ENCODE data around the gene C13orf42.

Gene C13orf42

DNA sequence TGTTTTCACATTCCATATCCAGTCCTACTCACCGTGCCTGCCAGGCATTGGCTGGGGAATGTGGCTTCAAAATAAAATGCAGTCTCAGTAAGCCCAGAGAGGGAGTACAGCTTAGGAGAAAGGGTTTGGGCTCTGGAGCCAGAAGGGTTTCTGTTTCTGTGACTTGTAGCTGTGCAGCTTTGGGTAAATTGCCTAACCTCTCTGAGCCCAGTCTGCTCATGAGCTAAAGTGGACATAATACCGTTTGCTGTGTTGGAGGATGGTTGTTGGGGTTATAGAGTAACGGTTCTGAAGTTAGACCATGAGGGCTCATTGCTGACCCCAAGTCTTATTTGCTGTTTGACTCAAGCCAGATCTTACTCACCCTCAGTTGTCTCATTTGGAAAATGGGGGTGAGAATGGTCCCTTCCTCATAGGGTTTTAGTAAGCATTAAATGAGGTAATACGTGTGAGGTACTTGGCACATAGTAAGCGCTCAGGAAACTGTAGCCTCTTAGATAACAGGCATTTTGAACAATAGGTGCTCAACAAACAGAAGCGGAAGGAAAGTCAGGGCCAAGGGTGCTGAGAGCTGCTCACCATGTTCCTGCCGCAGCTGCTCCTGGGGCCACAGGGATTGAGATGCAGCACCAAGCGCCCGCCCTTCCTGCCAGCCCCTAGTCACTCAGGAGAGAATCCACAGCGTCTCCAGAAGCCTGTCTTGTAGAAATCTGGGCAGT is 45.5 kb downstream of the C13orf42 start:
- DNase-seq = no peak

DNA sequence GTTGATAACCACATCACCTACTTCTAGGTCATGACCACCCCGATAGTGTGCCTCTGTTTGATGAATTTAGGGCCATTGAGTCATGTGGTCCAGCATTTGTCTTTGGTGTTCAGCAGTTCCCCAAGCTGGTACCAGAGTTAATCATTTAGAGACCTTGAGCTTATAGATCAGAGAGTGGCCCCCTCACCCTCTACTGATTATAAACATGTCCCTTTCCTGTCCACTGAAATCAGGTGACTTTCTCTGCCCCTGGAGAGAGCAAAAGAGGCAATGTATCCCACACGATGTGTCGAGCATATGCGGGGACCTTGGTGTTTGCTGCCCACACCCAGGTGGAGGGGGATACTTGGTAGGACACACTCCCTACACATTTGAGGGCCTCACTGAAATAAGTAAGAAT is 46.3 kb downstream of the C13orf42 start:
- DNase-seq = no peak

DNA sequence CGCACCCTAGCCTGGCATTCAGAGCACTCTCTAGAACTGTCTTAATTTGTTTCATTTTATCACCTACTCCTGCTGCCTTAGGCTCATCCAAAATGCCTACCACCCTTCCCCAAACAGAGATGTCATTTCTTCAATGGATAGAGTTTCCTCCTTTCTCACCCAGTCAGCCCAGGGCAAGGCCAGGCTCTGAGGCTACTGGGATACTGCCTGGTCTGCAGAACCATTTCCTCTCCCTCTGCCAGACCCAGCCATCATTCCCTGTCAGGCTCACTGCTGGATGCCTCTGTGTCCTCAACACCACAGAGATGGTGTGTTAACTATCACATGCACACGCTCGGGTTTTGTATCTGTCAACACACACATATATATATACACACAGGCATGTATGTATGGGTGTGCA is 47.2 kb downstream of the C13orf42 start:
- DNase-seq = no peak

DNA sequence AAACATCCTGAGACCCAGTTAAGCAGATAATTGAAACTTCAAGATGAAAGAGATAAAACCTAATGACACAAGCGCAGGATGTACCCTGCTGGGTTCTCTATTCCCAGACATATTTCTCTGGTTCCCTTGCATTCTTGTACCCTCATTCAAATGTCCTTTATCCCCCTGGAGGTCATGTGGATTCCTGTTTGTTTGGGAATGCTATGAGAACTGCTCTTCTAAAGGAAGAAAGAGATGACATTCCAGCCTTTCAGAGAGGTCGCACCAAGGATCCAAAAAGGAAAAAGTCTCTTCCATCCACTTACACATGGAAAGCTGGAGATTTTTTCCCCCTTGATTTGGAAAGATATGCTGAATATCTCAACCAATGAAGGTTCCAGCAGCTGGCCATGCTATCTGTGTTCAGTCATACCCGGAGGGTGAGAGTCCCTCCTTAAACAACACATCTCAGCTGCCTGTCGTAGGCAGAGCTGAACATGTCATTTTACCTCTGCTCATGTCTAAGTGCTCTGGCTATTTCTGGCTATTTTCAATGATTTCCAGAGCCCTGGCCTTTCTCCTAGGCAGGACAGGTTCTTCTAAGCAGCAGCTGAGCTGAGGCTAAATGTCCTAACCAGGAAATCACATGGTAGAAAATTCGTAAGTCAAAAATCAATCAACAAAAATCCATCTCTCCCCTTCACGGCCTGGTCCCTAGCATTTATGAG is 52.5 kb downstream of the C13orf42 start:
- DNase-seq = no peak

DNA sequence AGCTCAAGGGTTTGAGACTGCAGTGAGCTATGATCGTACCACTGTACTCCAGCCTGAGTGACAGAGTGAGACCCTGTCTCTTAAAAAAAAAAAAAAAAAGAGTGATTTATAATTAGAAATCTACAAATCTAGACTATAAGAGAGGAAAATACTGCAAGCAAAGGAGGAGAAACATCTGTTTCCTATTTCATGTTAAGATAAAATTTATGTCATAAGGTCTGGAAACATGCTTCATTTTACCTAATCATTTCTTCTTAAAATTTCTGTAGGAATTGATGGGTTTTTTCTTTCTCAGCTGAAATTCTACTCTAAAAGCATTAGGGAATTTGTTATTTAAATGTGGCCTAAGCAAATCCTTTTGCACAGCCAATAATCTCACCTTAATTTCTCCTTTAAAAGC is 53.2 kb downstream of the C13orf42 start:
- no peak for DNase-seq

DNA sequence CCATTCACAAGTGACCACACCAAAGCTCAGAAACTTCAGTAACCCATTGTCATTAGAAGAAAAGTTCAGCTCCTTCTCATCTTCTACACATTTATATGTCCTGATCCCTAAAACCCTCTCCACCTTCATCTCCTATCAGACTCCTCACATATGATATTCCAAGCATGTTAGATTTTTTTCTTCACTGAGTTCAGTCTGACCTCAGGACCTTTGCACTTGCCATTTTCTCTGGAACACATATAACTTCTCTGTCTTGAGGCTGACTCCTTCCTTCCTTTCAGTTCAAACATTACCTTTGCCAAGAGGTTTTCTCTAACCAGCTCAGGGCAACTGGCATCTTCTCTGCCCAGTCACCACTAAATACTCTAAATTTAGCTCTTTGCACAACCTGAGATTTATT is 54.1 kb downstream of the C13orf42 start:
- DNase-seq = no peak

DNA sequence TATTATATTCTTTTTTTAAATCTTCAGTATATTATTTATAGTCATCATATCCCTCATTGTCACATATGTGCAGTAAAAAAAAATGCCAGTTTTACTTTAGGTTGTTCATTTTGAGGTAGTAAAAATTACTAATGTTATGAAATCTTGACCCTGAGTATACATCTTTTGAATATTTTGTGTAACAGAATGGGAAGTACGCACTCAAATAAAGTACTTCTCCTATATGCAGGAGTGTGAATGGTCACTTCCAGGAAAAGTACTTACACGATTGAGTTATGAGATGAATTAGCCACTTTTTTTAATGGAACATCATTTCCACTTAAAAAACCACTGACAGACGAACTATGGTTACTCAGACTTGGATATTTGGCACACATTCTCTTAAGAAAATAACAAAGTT is 58.5 kb downstream of the C13orf42 start:
- no peak for DNase-seq

DNA sequence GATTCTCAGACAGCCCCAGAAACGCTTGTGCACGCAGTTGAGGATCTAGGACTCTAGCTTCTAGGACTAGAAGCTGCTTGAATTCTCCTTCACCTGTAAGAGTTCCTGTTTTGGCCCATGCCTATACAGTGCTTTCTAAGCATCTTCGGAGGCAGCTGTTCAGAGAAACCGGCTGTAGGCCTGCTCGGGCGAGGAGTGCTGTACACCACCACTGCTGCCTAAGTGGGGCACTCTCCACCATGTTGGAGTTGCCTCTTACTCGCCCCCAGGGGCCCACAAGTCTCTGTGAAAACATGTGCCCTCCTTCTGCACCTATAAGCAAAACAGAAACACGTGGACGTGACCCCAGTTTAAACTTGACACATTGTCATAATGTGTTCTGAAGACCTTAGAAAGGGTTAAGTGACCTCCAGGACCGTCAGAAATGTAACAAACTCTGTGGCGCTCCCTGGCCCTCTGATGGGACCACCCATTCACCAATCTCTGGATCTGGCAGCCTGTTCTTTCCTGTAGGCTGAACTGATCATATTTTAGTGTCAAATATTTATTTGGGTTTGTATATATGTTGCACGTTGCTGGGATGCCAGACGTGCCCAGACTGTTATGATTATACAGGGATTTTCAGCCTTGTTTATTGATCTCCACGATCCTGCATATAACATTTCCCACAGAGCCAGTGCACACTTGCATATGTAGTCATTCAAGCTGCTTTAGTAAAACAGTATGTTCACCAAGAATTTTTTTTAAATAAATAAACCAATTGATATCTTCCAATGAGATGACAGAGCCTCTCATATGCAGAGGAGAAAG is 60.8 kb downstream of the C13orf42 start:
- no peak for DNase-seq

DNA sequence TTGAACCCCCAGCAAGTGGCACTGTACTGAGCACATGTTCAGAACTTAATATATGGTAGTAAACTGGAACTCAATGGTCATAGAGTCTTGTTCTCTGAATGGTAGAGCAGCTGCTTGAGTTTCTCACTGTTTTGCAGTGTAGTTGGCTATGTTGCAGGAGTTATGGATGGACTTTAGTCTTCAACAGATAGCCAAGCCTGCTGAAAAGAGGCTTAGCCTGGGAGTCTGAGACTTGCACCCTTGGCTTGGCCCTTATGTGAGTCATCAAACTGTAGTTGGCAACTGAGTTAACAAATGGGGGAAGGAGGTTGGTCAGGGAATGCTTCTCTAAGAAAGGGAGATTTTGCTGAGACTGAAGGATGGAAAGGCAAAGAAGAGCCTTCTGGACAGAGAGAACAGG is 62.5 kb downstream of the C13orf42 start:
- no peak for DNase-seq

DNA sequence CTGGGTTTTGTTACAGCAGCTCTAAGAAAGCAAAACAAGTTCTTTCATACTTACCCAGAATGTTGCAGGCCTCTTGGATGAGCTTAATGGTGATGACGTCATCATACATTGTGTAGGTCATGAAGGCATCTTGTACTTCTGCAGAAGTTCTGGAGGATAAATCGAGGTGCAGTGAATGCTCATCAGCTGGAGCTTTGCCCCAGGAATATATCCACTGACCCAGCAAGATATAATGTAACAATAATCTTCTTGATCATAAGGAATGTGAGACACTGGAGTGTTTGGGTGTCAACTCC is 63.0 kb downstream of the C13orf42 start:
- DNase-seq = no peak

DNA sequence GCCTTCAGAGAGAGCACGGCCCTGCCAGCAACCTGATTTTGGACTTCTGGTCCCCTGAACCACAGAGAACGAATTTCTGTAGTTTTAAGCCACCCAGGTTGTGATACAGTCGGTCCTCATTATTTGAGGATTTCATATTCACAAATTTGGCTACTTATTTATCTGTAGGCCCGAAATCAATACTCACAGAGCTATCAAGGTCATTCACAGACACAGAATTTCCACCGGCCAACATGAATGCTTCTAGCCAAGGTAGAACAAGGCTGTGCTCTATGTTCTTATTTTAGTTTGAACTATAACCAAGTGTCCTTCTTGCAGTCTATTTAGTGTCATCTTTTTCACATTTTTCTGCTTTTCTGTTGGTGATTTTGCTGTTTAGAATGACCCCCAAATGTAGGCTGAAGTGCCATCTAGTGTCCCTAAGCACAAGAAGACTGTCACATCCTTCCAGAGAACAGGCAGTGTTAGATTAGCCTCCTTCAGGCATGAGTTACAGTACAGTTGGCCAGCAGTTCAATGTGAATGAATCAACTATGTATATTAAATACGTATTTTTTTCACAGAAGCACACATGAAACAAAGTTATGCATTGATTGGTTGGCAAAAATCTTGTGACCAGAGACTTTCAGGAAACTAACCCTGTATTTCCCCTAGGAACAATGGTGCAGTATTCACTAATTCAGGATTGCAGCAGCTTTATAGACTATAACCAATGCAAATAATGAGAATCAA is 63.5 kb downstream of the C13orf42 start:
- DNase-seq = no peak

DNA sequence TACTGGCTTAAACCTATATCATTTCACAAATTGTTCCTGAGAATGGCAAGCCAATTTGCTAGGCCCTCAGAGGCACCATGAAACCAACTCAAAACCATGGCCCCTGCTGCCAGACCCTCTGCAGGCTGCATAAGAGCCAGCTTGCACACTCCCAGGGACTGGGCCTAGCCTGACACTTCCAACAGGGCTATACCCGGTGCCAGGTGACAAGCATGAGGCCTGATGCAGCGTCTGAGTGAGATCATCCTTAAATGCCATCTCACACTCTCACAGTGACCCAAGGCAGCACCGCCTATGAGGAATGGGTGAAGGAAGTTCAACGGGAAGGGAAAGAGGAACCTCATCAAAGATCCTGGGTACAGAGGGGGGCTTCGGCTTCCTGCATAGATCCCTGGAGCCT is 65.6 kb downstream of the C13orf42 start:
- DNase-seq = no peak

DNA sequence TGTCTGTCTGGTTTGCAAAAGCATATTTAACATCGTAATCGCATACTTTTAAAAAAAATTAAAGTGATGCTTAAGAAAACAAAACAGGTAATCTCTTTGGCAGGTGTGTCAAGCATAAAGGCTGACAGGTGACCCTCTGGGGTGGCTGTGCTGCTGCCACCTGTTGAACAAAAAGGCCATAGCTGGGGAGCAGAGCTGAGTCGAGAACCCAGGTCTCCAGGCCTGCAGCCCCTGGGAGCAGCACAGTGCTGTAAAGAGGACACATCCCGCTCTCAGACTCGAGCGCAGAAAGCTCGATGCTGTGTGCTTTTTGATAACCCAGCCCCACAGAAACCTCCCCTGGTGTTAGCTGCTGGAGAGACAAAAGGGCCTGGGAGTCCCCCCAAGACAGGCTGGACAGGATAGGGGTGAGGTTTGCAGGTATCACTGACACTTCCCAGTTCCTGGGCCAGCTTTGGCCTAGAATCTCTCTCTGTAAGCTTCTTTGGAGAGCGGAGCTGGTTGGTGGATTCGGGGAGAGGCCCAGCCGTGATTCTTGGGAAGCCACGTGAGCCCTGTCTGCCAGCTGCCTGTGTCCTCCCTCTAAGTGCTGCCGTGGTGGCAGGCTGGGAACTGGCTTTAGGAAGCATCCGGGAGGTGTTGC is 66.9 kb downstream of the C13orf42 start:
- DNase-seq = no peak

DNA sequence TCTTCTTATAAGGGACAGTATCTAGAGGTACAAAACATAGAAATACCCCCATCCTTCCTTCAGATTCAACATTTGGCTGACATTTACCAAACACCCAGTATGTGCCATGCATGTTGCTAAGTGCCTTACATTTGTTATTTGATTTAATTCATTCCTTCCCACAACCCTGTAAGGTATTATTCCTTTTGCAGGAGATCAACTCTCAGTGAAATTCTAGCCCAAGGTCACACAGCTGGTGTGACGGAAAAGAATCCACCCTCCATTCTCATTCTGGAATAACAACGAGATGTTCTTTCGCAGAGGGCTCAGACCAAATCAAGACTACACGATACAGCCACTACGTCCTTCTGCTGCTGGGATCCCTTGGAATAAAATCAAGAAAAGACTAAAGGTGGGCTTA is 67.8 kb downstream of the C13orf42 start:
- no peak for DNase-seq

DNA sequence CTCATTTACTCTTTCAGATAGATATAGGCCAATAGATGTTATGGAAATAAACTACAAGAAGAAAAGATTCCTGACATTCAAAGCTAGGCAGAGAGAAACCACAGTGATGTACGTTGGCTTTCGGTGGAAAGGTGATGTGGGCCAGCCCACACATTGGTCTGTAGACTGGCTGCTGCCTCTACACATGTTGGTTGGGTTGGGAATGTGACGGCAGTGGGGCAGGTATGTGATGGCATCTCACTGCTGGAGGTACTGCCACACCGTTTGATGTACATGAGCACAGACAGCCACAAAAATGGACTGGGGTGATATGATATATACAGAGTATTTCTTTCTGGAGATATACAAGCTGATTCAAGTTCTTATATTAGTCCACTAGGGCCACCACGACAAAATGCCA is 69.4 kb downstream of the C13orf42 start:
- DNase-seq = no peak

DNA sequence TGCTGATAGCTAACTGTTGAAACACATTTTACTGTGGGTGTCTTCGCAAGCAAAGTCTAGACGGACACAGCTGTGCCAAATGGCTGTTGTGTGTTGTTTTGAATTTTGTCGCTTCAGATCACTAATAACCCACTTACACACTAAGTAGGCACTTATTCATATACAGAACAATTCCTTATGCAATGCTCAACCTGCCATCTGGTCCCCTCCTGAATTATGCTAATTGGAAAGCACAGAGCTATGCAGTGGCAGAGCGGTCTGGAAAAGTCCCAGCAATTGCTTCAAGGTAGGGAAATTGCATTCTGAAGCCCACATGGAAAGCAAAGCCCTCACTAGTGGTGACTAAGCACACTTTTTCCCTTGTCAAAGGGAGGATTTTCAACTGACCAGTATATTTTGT is 69.9 kb downstream of the C13orf42 start:
- DNase-seq = no peak

DNA sequence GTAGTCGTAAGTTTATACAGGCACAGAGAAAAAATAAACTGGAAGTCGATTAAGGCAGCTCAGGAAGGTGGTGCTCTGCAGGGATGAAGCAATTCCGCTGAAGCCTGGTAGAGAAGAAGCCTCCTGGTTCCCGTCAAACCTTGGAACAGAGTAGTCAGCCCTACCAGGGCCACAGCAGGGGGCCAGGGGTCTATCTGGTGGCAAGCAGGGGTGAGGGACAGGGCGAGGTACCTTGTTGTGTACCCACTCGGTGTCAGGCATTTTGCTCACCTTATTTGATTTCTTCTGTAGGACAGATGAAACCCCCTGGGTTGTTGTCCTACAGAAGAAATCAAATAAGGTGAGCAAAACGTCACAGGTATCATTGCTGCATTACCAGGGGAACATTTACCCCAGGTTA is 70.6 kb downstream of the C13orf42 start:
- no peak for DNase-seq

DNA sequence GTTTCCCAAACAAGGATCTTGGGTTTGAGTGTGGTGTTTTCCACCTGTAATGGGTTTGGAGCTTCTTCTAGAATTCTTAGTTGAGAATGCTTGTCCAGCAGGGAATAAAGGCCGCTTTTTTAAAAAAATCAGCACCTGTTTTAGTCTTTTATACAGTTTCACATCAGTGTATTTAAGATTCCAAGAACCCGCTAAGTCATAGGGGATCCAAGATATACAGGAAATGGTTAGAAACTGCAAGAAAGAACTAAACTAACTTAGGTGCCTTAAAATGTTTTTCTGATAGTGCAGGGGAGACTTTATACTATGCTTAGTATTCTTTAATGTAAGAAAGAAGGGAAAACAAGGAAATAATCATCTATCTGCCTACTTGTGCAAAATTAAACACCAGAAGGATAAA is 74.7 kb downstream of the C13orf42 start:
- no peak for DNase-seq

DNA sequence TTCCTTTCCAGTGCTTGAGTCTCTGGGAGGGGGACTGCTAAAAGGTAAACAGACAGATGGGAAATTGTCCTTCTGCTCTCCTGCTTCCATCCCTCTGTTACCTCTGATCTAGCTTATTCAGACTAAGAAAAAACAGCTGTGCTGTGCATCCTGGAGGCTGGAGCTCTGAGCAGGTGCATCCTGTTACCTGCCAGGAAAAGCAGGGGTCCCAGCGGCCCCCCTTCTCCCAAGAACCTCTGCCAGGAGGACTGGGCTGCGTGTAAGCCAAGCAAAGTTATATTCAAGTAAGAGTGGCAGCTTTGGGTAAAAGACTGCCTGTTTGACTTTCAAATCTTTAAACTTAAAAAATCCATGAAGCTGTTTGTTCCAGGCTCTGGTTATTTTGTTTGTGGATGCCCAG is 75.1 kb downstream of the C13orf42 start:
- DNase-seq = no peak

DNA sequence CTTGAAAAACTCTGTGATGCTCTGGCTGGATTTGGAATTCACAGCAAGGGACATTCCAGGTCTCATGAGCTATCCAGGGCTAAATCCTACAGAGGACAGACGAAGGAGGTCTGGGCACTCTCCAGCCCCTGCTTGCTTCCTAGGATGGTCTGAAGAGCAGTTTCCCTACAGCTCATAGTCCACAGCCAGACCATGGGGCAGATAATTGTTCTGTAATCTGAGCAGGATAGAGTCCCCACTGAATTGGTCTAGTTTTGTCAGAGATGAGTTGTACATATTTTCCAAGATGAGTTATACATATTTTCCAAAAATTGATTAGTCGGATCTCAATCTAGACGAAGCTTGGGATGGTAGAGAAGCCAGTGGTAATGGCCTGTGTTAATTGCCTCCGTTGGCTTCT is 75.6 kb downstream of the C13orf42 start:
- DNase-seq = no peak

DNA sequence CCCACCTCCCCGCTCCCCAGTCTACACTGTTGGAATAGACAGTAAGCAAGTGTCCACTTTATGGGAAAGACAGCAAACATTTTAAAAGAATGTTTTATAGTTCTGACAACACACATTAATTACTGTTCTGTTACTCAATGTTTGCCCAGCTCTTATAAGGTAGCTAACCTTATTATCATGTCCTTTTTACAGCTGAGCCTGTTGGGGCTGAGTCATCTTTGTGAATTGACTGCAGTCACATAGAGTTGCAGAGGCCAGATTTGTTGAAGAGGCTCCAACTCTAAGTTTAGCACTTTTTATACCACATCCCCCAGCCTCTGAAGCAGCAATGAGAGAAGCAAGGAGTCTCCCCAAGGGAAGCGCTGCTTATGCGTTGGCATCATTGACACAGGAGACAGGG is 76.2 kb downstream of the C13orf42 start:
- no peak for DNase-seq

DNA sequence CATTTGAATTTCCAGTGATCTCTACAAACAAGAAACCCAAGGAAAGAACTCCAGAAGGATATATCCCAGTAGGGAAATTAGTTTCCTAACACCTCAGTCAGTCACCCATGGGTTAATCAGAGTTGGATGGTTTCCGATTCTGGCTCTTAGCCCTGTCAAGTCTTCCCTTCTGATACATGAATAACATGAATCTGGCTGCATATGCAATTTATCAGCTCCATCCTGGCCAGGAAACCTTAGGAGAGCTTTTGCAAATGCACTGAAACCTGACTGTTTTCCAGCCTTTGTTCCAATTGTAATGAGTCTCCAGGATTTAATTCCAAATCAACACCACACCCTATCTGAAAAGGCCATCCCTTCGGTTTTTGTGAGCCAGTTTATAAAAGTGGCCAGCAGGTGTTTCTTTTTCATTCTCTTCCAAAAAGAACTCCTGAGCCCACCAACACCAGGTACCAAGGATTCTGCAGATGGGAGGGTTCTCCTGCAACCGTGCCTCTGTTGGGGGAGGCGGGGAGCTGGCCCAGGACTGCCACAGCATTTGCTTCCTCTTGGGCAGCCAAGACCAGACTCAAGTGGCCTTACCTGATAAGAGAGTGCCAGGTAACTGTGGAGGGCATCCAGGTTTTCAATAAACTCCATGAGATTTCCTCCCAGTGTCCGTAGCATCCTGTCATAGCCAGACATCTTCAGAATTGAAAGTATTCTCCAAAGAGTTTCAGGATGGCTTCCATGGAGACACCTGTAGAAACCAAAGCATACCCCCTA is 77.5 kb downstream of the C13orf42 start:
- no peak for DNase-seq

All from T-helper 9 cell (primary cell).